DOHH2 (cell line): Measurements from ENCODE around the gene SPDYE6.

Source experiments
- H3F3A ChIP-seq: fragments of 200-600 bp; sonication (generic), shearing (Covaris generic); 2 replicates; pipeline ENCODE4 v1.6.0; 2016; ENCODE audit warnings: antibody characterized with exemption, mild to moderate bottlenecking; ENCODE audit not compliant: control insufficient read depth, insufficient read depth
- H3K27ac ChIP-seq: fragments of 200-600 bp; sonication (generic); 2 replicates; pipeline ENCODE4 v1.5.1; 2014; ENCODE audit warnings: low read depth, mild to moderate bottlenecking, low read length, moderate library complexity
- H3K27me3 ChIP-seq: fragments of 200-600 bp; sonication (generic); 2 replicates; pipeline ENCODE4 v1.6.1; 2014; ENCODE audit warnings: mild to moderate bottlenecking, low read length, mixed read lengths; ENCODE audit not compliant: control insufficient read depth
- H3K36me3 ChIP-seq: fragments of 200-600 bp; sonication (generic); 2 replicates; pipeline ENCODE4 v1.6.1; 2014; ENCODE audit warnings: mild to moderate bottlenecking, low read length, moderate library complexity, mixed read lengths; ENCODE audit not compliant: control insufficient read depth
- H3K4me1 ChIP-seq: fragments of 200-600 bp; sonication (generic); 2 replicates; pipeline ENCODE4 v1.6.1; 2014; ENCODE audit warnings: mild to moderate bottlenecking, low read length, mixed read lengths; ENCODE audit not compliant: control insufficient read depth
- H3K4me2 ChIP-seq: fragments of 200-600 bp; sonication (generic); 2 replicates; pipeline ENCODE4 v1.6.0; 2014; ENCODE audit warnings: mild to moderate bottlenecking, low read length, moderate library complexity
- H3K4me3 ChIP-seq: fragments of 200-600 bp; sonication (generic); 2 replicates; pipeline ENCODE4 v1.5.1; 2014; ENCODE audit warnings: mild to moderate bottlenecking, low read length, mixed read lengths
- H3K79me2 ChIP-seq: fragments of 200-600 bp; sonication (generic); 2 replicates; pipeline ENCODE4 v1.6.1; 2014; ENCODE audit warnings: mild to moderate bottlenecking, low read length, mixed read lengths; ENCODE audit not compliant: control insufficient read depth
- H3K9me2 ChIP-seq: fragments of 200-600 bp; sonication (generic); replicated peaks from 2 replicates; pipeline ENCODE4 v1.6.1; 2014; ENCODE audit warnings: mild to moderate bottlenecking, low read length, mixed read lengths; ENCODE audit not compliant: control insufficient read depth
- H3K9me3 ChIP-seq: fragments of 200-600 bp; sonication (generic); 2 replicates; pipeline ENCODE4 v1.6.1; 2014; ENCODE audit warnings: antibody characterized with exemption, low read length, mixed read lengths; ENCODE audit not compliant: control insufficient read depth, insufficient read depth
- H4K20me1 ChIP-seq: fragments of 200-600 bp; sonication (generic); 2 replicates; pipeline ENCODE4 v1.6.0; 2014; ENCODE audit warnings: low read depth, mild to moderate bottlenecking, antibody characterized with exemption, low read length, moderate library complexity; ENCODE audit not compliant: control insufficient read depth, insufficient read depth
- CTCF ChIP-seq: fragments of 200-600 bp; sonication (generic); IDR thresholded peaks from one replicate; pipeline ENCODE4 v1.5.1; 2014; ENCODE audit warnings: antibody characterized with exemption, mild to moderate bottlenecking, low read depth, low read length; ENCODE audit not compliant: poor library complexity, severe bottlenecking
- EZH2phosphoT487 ChIP-seq: fragments of 200-600 bp; sonication (generic); IDR thresholded peaks from 2 replicates; pipeline ENCODE4 v1.6.1; 2017; ENCODE audit warnings: borderline replicate concordance, mild to moderate bottlenecking, antibody characterized with exemption, low read length, moderate library complexity, mixed read lengths

Gene SPDYE6

GRCh38 chr7:102392330-102392729, 36.1 kb upstream of the SPDYE6 start:
- Histone ChIP-seq H3K79me2 (peaks cover 24% of the 10 kb centered on the region), H3K9me3 (no peaks in the 10 kb centered on the region), H3K9me2 (no peaks in the 10 kb centered on the region), H3K27ac (no peak overlapping the region), H3F3A (peaks cover 56% of the 10 kb centered on the region), H3K4me3 (no peak overlapping the region), H3K4me1 (peaks cover 43% of the 10 kb centered on the region), H3K36me3 (peaks cover 62% of the 10 kb centered on the region), H3K27me3 (no peaks in the 10 kb centered on the region), H3K4me2 (no peak overlapping the region), H4K20me1 (no peaks in the 10 kb centered on the region)
- TF ChIP-seq CTCF (no peak), EZH2phosphoT487 (no peak)

- Histone ChIP-seq H4K20me1 (no peaks in the 10 kb centered on the region), H3K4me2 (no peak overlapping the region), H3K79me2 (peaks cover 12% of the 10 kb centered on the region), H3K27ac (no peak overlapping the region), H3F3A (peaks cover 68% of the 10 kb centered on the region), H3K4me1 (peaks cover 39% of the 10 kb centered on the region), H3K9me3 (no peaks in the 10 kb centered on the region), H3K36me3 (peaks cover 65% of the 10 kb centered on the region), H3K9me2 (no peaks in the 10 kb centered on the region), H3K27me3 (no peaks in the 10 kb centered on the region), H3K4me3 (no peak overlapping the region)
- TF ChIP-seq CTCF (peak; percentile 100), EZH2phosphoT487 (no peak)
Measured at GRCh38 chr7:102390697-102391484, 34.6 kb upstream of the SPDYE6 start.

- no peak overlapping the region for H3K4me3 ChIP-seq
- H3K9me2 ChIP-seq, result no peaks in the 10 kb centered on the region
- peaks cover 28% of the 10 kb centered on the region for H3K4me1 ChIP-seq
- H3K9me3 ChIP-seq, result no peaks in the 10 kb centered on the region
- TF ChIP-seq CTCF (no peak), EZH2phosphoT487 (no peak)
- peak overlapping the region; percentile 25; the same call in 1 of the 2 replicates for H3K27ac ChIP-seq
- no peak overlapping the region for H3K4me2 ChIP-seq
- H3K79me2 ChIP-seq, result peaks cover 7% of the 10 kb centered on the region
- peaks cover 67% of the 10 kb centered on the region for H3K36me3 ChIP-seq
- no peaks in the 10 kb centered on the region for H3K27me3 ChIP-seq
- H3F3A ChIP-seq, result peaks cover 65% of the 10 kb centered on the region
- H4K20me1 ChIP-seq, result no peaks in the 10 kb centered on the region
Measured at GRCh38 chr7:102389810-102390209, 33.6 kb upstream of the SPDYE6 start.
